ENCODE results near the gene DLEC1.

DNA sequence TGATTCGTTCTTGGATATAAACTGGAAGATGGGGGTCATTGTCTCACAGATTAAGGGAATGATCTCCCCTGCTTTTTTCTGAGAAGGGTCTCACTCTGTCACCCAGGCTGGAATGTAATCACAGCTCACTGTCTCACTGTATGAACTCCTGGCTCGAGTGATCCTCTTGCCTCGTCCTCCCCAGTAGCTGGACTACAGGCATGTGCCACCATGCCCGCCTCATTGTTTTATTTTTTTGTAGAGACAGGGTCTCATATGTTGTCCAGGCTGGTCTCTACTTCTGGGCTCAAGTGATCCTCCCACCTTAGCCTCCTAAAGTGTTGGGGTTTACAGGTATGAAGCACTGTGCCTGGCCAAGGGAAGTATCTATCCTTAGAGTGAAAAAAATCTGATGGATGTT, 131.7 kb downstream of the DLEC1 start:
- TF ChIP-seq, protein P1, sequence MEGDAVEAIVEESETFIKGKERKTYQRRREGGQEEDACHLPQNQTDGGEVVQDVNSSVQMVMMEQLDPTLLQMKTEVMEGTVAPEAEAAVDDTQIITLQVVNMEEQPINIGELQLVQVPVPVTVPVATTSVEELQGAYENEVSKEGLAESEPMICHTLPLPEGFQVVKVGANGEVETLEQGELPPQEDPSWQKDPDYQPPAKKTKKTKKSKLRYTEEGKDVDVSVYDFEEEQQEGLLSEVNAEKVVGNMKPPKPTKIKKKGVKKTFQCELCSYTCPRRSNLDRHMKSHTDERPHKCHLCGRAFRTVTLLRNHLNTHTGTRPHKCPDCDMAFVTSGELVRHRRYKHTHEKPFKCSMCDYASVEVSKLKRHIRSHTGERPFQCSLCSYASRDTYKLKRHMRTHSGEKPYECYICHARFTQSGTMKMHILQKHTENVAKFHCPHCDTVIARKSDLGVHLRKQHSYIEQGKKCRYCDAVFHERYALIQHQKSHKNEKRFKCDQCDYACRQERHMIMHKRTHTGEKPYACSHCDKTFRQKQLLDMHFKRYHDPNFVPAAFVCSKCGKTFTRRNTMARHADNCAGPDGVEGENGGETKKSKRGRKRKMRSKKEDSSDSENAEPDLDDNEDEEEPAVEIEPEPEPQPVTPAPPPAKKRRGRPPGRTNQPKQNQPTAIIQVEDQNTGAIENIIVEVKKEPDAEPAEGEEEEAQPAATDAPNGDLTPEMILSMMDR (IDR thresholded peaks at IDR 0.05) = no peak
- TF ChIP-seq POLR2AphosphoS5 (IDR thresholded peaks at IDR 0.05; ENCODE audit: low read depth, low read length) (no peak), TCF7L2 (IDR thresholded peaks at IDR 0.05; ENCODE audit: low read depth, low read length) (no peak)
- TF ChIP-seq, protein P2, sequence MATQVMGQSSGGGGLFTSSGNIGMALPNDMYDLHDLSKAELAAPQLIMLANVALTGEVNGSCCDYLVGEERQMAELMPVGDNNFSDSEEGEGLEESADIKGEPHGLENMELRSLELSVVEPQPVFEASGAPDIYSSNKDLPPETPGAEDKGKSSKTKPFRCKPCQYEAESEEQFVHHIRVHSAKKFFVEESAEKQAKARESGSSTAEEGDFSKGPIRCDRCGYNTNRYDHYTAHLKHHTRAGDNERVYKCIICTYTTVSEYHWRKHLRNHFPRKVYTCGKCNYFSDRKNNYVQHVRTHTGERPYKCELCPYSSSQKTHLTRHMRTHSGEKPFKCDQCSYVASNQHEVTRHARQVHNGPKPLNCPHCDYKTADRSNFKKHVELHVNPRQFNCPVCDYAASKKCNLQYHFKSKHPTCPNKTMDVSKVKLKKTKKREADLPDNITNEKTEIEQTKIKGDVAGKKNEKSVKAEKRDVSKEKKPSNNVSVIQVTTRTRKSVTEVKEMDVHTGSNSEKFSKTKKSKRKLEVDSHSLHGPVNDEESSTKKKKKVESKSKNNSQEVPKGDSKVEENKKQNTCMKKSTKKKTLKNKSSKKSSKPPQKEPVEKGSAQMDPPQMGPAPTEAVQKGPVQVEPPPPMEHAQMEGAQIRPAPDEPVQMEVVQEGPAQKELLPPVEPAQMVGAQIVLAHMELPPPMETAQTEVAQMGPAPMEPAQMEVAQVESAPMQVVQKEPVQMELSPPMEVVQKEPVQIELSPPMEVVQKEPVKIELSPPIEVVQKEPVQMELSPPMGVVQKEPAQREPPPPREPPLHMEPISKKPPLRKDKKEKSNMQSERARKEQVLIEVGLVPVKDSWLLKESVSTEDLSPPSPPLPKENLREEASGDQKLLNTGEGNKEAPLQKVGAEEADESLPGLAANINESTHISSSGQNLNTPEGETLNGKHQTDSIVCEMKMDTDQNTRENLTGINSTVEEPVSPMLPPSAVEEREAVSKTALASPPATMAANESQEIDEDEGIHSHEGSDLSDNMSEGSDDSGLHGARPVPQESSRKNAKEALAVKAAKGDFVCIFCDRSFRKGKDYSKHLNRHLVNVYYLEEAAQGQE (IDR thresholded peaks at IDR 0.05; ENCODE audit: insufficient read depth in 1 of 2, low read depth in 2 of 2, low read length in 1 of 2) = no peak
